H1 (cell line): ENCODE data around the gene TMPRSS12. TPM values are rescaled to one million over a fixed set of nuclear protein-coding genes. Genes with fewer than 3 reads are reported as not detected.
"Not testable (repeated sequence)": the region's sequence is repeated elsewhere in the genome, so short reads cannot be mapped to it uniquely, and the experiment has no call there.

Experiments
- CTCF ChIA-PET: fragments of 300-600 bp; sonication (Branson Sonifier 250); formaldehyde crosslinking; loops from one replicate; lab custom pipeline; 2021; ENCODE audit not compliant: partially characterized antibody; lab: Charles Lee
- POLR2A ChIA-PET: fragments of 300-600 bp; sonication (Branson Sonifier 250); formaldehyde crosslinking; loops from one replicate; lab custom pipeline; 2021; ENCODE audit warnings: inconsistent platforms; ENCODE audit not compliant: partially characterized antibody; lab: Charles Lee
- DNase-seq, 2 experiments: peaks; one replicate each; pipeline versions ENCODE4 v3.0.0 to v3.0.0-alpha.2; 2010 to 2022; ENCODE audit warnings: low spot score in 2 of 2, low read depth in 1 of 2, mixed read lengths in 1 of 2
- FAIRE-seq: peaks from 2 replicates; lab custom pipeline; 2011; peaks lifted over from hg19 to GRCh38; lab: Jason Lieb, UNC
- H2AFZ ChIP-seq: 2 replicates; pipeline ENCODE4 v1.8.1; 2012; ENCODE audit warnings: low read length, inconsistent platforms
- H2AK5ac ChIP-seq: 2 replicates; pipeline ENCODE4 v1.6.1; 2013; ENCODE audit warnings: low read depth, low read length
- H2BK120ac ChIP-seq: replicated peaks from 2 replicates; pipeline ENCODE3; 2013; ENCODE audit warnings: low read depth, low read length, inconsistent platforms
- H2BK12ac ChIP-seq: 2 replicates; pipeline ENCODE4 v1.6.1; 2013; ENCODE audit warnings: low read depth, low read length
- H2BK15ac ChIP-seq: 2 replicates; pipeline ENCODE4 v1.6.1; 2013; ENCODE audit warnings: low read length
- H2BK20ac ChIP-seq: 2 replicates; pipeline ENCODE4 v1.6.1; 2013; ENCODE audit warnings: low read length
- H2BK5ac ChIP-seq: 2 replicates; pipeline ENCODE4 v1.6.1; 2013; ENCODE audit warnings: low read depth, low read length
- H3K14ac ChIP-seq: 2 replicates; pipeline ENCODE4 v1.6.1; 2013; ENCODE audit warnings: inconsistent platforms; ENCODE audit not compliant: insufficient read length
- H3K18ac ChIP-seq: 2 replicates; pipeline ENCODE4 v1.6.1; 2013; ENCODE audit warnings: low read length; ENCODE audit errors: extremely low read depth
- H3K23ac ChIP-seq: 2 replicates; pipeline ENCODE4 v1.6.1; 2013; ENCODE audit warnings: inconsistent platforms; ENCODE audit not compliant: insufficient read length
- H3K23me2 ChIP-seq: 2 replicates; pipeline ENCODE4 v1.6.1; 2013; ENCODE audit warnings: low read depth, low read length
- H3K27ac ChIP-seq: 2 replicates; pipeline ENCODE4 v1.6.1; 2011; ENCODE audit warnings: low read depth, low read length, inconsistent platforms
- H3K27me3 ChIP-seq, 4 experiments: replicated peaks in 1 of 4; 1 replicate in 1 of 4; 2 replicates in 3 of 4; pipeline versions ENCODE4 v1.6.1 to v1.8.1; 2011 to 2013; ENCODE audit warnings: low read length in 3 of 4, mild to moderate bottlenecking in 3 of 4, inconsistent platforms in 2 of 4, mixed read lengths in 2 of 4, moderate library complexity in 1 of 4; ENCODE audit not compliant: control insufficient read depth in 3 of 4, insufficient read depth in 3 of 4; ENCODE audit errors: extremely low read depth in 1 of 4
- H3K36me3 ChIP-seq, 4 experiments: 2 replicates each; pipeline versions ENCODE4 v1.6.1 to v1.8.1; 2011 to 2013; ENCODE audit warnings: mild to moderate bottlenecking in 4 of 4, low read length in 3 of 4, moderate library complexity in 2 of 4, control low read depth in 1 of 4, inconsistent platforms in 1 of 4; ENCODE audit not compliant: insufficient read depth in 4 of 4, control insufficient read depth in 2 of 4
- H3K4ac ChIP-seq: replicated peaks from 2 replicates; pipeline ENCODE3; 2013; ENCODE audit warnings: low read length, low read depth, mixed read lengths, inconsistent platforms; ENCODE audit not compliant: insufficient read length
- H3K4me1 ChIP-seq, 4 experiments: replicated peaks in 1 of 4; 1 replicate in 1 of 4; 2 replicates in 3 of 4; pipeline versions ENCODE4 v1.6.1 to v1.8.1; 2011 to 2013; ENCODE audit warnings: low read length in 3 of 4, inconsistent platforms in 2 of 4, mixed read lengths in 1 of 4; ENCODE audit not compliant: insufficient read depth in 4 of 4, control insufficient read depth in 3 of 4
- H3K4me2 ChIP-seq, 2 experiments: 2 replicates each; pipeline versions ENCODE4 v1.6.1 to v1.8.1; 2011 to 2013; ENCODE audit warnings: low read depth in 2 of 2, low read length in 2 of 2, control low read depth in 1 of 2, inconsistent platforms in 1 of 2, mild to moderate bottlenecking in 1 of 2; ENCODE audit not compliant: insufficient read depth in 1 of 2
- H3K4me3 ChIP-seq, 4 experiments: fragments of 200-600, 300-600 bp in 1 of 4; sonication (generic), shearing (Covaris generic), sonication (Bioruptor Twin) in 1 of 4; 2 replicates each; pipeline versions ENCODE4 v1.5.1 to v1.8.1; 2011 to 2016; ENCODE audit warnings: low read length in 4 of 4, low read depth in 3 of 4, control low read depth in 2 of 4, inconsistent platforms in 2 of 4, mild to moderate bottlenecking in 2 of 4, mixed read lengths in 1 of 4, moderate library complexity in 1 of 4; ENCODE audit not compliant: insufficient read depth in 2 of 4; ENCODE audit errors: extremely low read depth in 1 of 4
- H3K56ac ChIP-seq: replicated peaks from 2 replicates; pipeline ENCODE3; 2013; ENCODE audit warnings: low read depth, mild to moderate bottlenecking, mixed read lengths, low read length, inconsistent platforms; ENCODE audit not compliant: insufficient read length
- H3K79me1 ChIP-seq: 2 replicates; pipeline ENCODE4 v1.6.1; 2013; ENCODE audit warnings: low read depth, low read length, control low read depth
- H3K79me2 ChIP-seq, 2 experiments: 2 replicates each; pipeline versions ENCODE4 v1.6.1 to v1.8.1; 2012 to 2013; ENCODE audit warnings: low read length in 2 of 2, mild to moderate bottlenecking in 2 of 2, inconsistent platforms in 1 of 2; ENCODE audit not compliant: insufficient read depth in 2 of 2, control insufficient read depth in 1 of 2
- H3K9ac ChIP-seq, 4 experiments: replicated peaks in 1 of 4; 1 replicate in 1 of 4; 2 replicates in 3 of 4; pipeline versions ENCODE4 v1.6.1 to v1.8.1; 2011 to 2013; ENCODE audit warnings: low read depth in 3 of 4, low read length in 3 of 4, control low read depth in 2 of 4, mild to moderate bottlenecking in 2 of 4, moderate library complexity in 2 of 4, inconsistent platforms in 1 of 4; ENCODE audit errors: extremely low read depth in 1 of 4
- H3K9me3 ChIP-seq, 2 experiments: 2 replicates each; pipeline versions ENCODE4 v1.6.1 to v1.8.1; 2012 to 2013; ENCODE audit warnings: mild to moderate bottlenecking in 2 of 2, moderate library complexity in 2 of 2, control low read depth in 1 of 2, inconsistent platforms in 1 of 2, low read depth in 1 of 2, low read length in 1 of 2, mixed read lengths in 1 of 2; ENCODE audit not compliant: insufficient read depth in 2 of 2
- H4K20me1 ChIP-seq, 2 experiments: replicated peaks in 1 of 2; 2 replicates each; pipeline versions ENCODE3 to v1.8.1; 2011 to 2013; ENCODE audit warnings: inconsistent platforms in 2 of 2, low read length in 2 of 2, mild to moderate bottlenecking in 1 of 2; ENCODE audit not compliant: insufficient read depth in 2 of 2, control insufficient read depth in 1 of 2
- H4K5ac ChIP-seq: 2 replicates; pipeline ENCODE4 v1.6.1; 2013; ENCODE audit warnings: low read length, low read depth, mixed read lengths, inconsistent platforms; ENCODE audit not compliant: insufficient read length
- H4K8ac ChIP-seq: 2 replicates; pipeline ENCODE4 v1.8.0; 2013; ENCODE audit warnings: mild to moderate bottlenecking, moderate library complexity, low read length, inconsistent platforms; ENCODE audit not compliant: insufficient read depth; ENCODE audit errors: extremely low read depth
- H4K91ac ChIP-seq: replicated peaks from 2 replicates; pipeline ENCODE3; 2013; ENCODE audit warnings: low read length, mixed read lengths, inconsistent platforms; ENCODE audit not compliant: insufficient read length
- WGBS, 2 experiments: shearing (Covaris generic) in 1 of 2; methylation state at CpG; one replicate each; pipeline versions ENCODE4 v1.1.6 to v1.1.7; 2013 to 2015; ENCODE audit warnings: low lambda C conversion rate in 2 of 2, mixed read lengths in 2 of 2, inconsistent platforms in 1 of 2, low coverage in 1 of 2, missing lambda C conversion rate in 1 of 2; ENCODE audit not compliant: insufficient replicate concordance in 2 of 2, insufficient coverage in 1 of 2, insufficient read length in 1 of 2; ENCODE audit errors: extremely low coverage in 1 of 2, missing lambda C conversion rate in 1 of 2; 5-methylcytosine and 5-hydroxymethylcytosine counted together
- polyA plus RNA-seq, 7 experiments: library from polyadenylated mRNA; depleted of rRNA in 3 of 7; stranded (reverse) in 5 of 7; unstranded in 2 of 7; fragments of >200 nt in 5 of 7; fragments of 200-250 nt in 2 of 7; gene quantifications; 1 replicate in 5 of 7; 2 replicates in 1 of 7; 4 replicates in 1 of 7; pipeline versions ENCODE4 v1.2.1 to v1.2.3, GENCODE V29; 2011 to 2013; ENCODE audit warnings: missing spikeins in 2 of 7, mixed read lengths in 2 of 7
- total RNA-seq: library from RNA; stranded (reverse); fragmentation: NEBNext Ultra II Directional; extraction: Animal tissue kit (Norgen Biotek cat#: 25700); gene quantifications from 2 replicates; pipeline ENCODE4 v1.2.1, GENCODE V29; 2021

The TMPRSS12 gene
- total and polyA plus RNA-seq, 2 of the 8 experiments (the other 6 are each of a cell fraction or from before 2014, with no cell fraction given), result not detected

GRCh38 chr12:50868881-50869280 lies 26.2 kb downstream of the TMPRSS12 start:
- H4K5ac ChIP-seq, H2BK5ac ChIP-seq, POLR2A ChIA-PET, H2BK120ac ChIP-seq, H3K14ac ChIP-seq, H2AFZ ChIP-seq, H3K36me3 ChIP-seq, H3K4me2 ChIP-seq, H3K56ac ChIP-seq, H4K91ac ChIP-seq, H3K79me1 ChIP-seq, H3K23ac ChIP-seq, FAIRE-seq, CTCF ChIA-PET, H2BK20ac ChIP-seq, H3K23me2 ChIP-seq, H4K8ac ChIP-seq, H2BK12ac ChIP-seq, H3K4ac ChIP-seq, H3K18ac ChIP-seq, DNase-seq, H3K27ac ChIP-seq, H3K9ac ChIP-seq, H3K9me3 ChIP-seq, H3K4me1 ChIP-seq, H3K79me2 ChIP-seq, H3K4me3 ChIP-seq, H2AK5ac ChIP-seq, H4K20me1 ChIP-seq, H3K27me3 ChIP-seq, H2BK15ac ChIP-seq: not testable (repeated sequence)
- WGBS, 2 experiments, result 67% methylated on average over 2 of the region's 2 CpGs; no CpG with 5 or more reads in 1 of the 2 experiments
